GM19455 (cell line): ENCODE data around the gene HGFAC.

Experiments
- ATAC-seq: cut with Tn5 transposase; IDR thresholded peaks from one replicate; pipeline ENCODE4 v1.9.1; 2021; ENCODE audit not compliant: unreplicated experiment

The HGFAC gene

DNA sequence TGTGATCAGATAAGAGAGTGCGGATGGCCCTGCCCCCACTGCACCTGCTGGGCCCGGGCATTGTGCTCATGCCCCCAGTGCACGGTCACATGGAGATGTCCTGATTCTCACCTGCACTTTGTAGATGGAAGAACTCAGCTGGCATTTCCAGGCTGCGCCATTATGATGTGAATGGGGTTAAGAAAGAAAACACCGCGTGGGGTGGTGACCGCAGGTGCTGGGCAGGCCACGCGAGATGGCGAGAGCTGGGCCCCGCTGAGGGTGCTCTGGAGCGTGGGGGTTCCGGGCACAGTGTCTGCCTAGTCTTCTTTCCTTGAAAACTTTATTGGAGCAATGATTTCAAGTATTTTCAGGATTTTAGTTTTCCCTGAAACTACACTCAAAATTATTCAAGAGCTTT, 17.8 kb upstream of the HGFAC start:
- no peak for ATAC-seq

DNA sequence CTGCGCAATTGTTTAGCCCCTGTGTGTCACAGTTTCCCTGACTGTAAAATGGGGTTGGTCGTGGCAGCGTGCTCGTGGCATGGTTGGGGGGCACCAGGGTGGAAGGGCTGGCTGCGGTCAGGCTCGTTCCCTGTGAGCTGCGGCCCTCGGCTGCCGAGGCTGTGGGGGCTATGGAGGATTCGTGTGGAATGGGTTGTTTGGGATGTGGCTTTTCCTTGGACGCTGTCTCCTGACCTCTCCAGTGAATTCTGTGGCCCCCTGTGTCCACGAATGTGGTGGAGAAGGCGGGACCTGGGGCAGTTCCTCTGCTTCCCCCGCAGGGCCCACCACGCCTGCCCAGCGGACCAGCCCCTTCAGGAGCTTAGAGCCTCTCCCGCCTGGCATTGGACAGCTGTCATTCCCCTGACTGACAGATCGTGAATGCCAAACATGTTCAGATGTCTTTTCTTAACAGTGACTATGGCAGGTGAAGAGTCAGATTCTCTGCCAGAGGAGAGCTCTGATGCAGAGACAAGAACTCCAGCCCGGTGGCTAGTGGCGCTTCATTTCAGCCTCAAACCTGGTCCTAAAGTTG, 17.2 kb upstream of the HGFAC start:
- no peak for ATAC-seq

DNA sequence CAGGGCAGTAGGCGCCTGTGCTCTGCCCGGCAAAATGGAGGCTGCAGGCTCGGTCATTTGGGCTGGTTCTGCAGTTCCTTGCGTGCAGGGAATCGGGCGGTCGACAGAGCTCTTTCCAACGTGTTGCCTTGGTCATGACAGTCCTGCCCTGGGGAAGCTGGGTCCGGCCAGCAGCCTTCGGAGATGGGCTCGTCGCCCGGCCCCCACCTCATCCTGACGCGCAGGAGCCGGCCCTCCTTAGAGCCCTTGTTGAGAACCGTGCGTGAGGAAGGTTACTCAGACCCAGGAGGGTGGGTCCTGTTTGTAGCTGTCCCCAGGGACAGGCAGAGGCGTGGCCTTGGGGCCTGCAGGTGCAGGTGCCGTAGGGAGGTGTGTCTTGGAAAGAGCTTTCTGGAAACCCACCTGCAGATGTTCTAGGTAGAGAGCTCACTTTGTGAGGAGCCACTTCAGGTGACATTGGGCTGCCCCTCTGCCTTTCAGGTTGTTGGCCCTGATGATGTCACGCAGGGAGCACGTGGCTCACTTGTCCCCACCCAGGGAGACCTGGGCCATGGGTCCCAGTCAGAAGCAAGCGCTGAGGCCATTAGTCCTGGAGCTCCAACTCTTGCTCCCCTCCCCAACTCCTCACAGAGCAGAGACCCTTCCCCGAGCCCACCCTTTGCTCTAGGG, 15.2 kb upstream of the HGFAC start:
- ATAC-seq, result no peak

- ATAC-seq, result no peak
Observed at GRCh38 chr4:3427134-3427476, 14.7 kb upstream of the HGFAC start.

DNA sequence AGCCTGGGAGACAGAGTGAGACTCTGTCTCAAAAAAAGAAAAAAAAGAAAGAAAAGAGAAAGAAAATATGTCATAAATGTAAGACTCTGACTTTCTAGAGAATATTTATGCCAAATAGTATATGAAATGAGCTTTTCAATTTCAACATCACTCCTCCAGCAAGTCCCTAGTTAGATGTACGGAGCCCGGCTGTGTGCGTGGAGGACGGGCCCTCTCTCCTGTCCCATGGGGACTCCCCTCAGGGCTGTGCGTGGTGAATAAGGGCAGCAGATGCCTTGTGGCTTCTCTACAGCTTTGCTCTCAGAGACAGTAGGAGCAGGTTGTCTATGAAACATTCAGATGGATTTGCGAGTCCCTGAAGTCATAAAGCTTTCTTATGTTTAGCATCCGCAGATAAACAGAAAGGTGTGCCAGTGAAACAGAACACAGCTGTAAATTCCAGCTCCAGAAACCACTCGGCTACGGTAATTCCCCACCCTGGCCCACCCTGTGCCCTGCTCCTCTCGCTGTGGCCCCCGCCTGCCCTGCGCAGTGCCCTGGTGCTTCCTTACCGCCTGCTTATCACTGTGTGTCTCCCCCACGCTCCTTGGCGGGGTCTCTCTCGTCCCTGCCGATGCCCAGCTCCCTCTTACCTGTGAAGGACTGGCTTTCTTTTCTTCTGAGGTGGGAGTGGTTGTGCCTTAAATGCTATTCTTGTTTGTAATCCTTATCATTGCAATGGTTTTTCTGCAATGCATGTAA, 13.9 kb upstream of the HGFAC start:
- no peak for ATAC-seq

DNA sequence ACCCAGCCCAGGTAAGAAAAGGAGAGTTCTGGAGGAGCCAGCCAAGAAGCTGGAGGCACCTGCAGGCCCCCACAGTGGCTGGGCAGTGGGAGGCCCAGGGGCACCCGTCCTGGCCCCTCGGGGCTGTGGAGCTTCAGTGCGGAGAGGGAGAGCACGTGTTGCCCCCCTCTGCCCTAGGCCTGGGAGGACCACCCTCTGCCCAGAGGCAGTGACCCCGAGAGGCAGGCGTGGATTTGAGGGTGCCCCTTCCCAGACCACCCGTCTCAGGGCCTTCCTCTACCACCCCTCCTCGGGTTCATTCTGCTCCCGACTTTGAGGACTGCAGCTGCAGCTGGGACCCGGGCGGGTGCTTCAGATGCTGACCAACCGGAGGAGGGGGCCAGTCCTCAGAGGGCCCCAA, 12.1 kb upstream of the HGFAC start:
- ATAC-seq, result no peak

- no peak for ATAC-seq
Observed at GRCh38 chr4:3430524-3430923, 11.2 kb upstream of the HGFAC start.

GRCh38 chr4:3431446-3431993, 10.2 kb upstream of the HGFAC start:
- ATAC-seq, result no peak

GRCh38 chr4:3432381-3432790, 9.4 kb upstream of the HGFAC start:
- no peak for ATAC-seq

DNA sequence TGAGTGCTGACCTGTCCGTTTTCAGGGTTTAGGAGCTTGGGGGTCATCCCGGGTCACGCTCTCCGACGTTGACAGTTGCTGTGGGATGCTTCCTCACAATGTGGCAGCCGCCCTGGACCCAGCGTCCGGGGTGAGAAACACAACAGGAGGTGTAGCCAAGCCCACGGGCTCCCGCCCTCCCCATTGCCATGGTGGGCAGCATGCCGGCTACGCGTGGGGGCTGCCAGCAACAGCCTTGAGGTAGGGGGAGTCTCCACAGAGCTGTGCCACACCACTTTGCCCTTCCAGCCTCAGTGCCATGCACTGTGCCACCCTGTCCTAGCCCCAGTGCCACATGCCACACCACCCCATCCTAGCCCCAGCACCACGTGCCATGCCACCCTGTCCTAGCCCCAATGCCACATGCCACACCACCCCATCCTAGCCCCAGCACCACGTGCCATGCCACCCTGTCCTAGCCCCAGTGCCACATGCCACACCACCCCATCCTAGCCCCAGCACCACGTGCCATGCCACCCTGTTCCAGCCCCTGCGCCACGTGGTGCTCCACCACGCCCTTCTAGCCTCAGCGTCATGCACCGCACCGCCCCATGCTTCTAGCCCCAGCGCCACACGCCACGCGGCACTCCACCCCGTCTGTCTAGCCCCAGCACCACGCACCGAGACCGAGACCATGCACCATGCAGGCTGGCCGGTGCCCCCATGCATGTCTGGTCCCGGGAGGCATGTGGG, 8.5 kb upstream of the HGFAC start:
- no peak for ATAC-seq

DNA sequence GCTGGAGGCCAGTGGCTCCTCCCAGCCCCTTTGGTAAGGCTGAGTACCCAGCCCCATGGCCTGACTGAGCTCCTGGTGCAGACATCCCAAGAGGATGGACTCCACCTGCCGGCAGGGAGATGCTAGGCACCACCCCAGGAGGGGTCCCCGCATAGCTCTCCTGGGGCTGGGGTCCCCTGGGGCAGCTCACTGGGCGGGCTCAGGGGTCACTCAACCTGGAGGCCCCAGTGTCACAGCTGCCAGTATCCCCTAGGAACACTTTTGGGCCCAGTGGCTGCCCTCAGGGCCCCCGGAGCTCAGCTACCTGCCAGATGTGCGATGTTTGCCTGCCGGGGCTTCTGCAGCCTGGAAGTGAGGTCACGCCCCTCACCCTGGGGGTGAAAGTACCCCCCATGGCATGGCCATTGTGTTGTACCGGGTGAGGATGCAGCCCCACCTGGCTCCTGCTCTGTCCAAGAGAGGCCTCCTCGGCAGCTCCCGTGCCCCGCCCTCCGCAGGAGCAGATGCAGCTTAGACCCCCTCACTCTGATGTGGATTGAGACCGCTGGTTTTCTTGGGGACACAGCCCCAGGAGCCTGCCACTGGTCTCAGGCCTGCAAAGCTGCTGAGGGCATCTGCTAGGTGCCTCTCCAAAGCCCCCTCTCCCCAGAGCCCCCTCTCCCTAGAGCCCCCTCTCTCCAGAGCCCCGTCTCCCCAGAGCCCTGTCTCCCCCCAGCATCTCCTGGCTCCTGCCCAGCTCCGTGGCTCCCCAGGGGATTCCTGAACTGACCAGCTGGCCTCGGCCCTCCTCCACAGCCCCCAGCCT, 6.7 kb upstream of the HGFAC start:
- ATAC-seq, result no peak

- ATAC-seq, result no peak
Observed at GRCh38 chr4:3435686-3435956, 6.1 kb upstream of the HGFAC start.

- ATAC-seq, result no peak
Observed at GRCh38 chr4:3436048-3436797, 5.5 kb upstream of the HGFAC start.

DNA sequence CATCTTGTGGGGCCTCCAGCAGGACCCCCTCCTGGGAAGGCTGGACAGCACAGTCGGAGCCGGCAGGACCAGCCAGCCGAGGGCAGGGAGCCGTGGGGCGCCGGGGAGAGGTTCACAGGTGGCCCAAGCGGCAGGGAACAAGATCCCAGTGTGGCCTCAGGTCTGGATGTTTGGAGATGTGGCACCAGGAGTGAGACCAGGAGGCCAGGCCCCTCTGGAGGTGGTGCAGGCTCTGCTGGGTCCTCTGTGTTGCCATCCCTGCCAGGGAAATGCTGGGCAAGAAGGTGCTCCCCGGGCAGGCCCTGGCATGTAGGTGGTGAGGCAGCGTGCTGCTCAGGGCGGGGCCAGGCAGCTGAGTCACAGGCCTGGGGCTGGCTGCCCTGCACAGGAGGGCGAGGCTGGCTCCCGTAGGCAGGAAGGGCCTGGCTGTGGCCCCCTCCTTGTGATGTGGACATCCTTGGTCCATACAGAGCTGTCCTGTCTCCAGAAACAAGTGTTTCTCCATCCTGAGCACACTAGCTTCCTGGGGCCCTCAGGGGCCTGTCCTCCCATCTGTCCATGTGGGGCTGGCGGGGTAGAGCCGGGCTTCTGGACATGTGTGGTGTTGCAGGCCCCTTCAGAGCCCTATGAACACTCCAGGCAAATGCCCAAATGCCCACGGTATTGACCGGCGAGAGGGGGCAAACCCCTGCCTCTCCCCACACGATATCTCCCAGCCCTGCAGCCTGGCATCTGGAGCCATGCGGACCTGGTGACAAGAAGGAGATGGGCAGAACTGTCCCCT, 4.8 kb upstream of the HGFAC start:
- ATAC-seq, result no peak

DNA sequence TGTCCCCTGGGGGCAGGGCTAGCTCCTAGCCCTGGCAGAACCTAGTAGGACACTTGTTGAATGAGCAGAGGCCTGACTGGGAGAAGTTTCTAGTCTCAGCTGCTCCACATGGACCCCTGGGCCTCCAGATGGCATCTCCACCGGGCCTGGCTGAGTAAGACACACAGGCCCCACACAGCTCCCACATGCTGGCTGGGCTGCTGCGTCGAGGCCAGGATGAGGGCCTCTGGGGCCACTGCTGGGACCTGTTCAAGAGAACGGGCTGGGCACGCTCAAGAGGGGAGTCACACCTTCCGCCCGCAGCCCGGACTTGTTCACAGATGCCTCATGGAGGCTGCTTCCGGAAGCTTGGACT, 4.2 kb upstream of the HGFAC start:
- ATAC-seq, result no peak

DNA sequence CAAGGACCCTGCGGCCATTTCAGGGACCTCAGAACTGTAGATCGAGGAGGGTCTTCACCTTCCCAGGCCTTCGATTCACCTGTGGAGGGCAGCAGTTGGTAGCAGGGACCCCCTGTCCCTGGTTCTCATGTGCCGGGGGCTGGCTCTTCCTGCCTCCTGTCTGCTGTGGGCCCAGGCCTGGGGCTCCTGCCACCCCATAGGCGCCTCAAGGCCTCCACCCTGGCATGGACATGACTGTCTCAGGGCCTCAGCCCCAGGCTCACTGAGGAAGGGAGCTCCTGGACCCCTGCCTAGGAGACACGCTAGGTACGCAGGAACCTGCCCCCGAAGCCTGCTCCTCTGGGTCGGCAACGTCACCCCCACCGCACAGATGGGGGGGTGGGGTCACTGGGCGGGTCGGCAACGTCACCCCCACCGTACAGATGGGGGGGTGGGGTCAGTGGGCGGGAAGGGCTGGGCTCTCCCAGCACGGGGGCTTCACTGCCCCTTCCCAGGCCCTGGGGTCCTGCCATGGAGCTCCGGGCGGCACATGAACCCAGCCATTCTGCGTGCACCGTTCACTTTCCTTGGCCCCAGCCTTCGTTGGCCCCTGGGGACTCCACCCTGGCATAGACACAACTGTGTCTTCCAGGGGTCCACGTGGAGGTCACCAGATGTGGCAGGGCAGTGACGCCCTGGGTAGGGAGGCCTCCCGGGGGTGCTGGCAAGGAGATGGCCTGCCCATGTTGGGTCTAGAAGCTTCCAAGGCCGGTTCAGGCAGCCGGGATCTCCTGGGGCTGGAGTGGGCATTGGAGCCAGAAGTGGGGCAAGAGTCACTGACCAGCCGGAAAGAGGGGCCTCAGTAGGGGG, 3.5 kb upstream of the HGFAC start:
- ATAC-seq, result no peak

- no peak for ATAC-seq
Observed at GRCh38 chr4:3438847-3439180, 3.0 kb upstream of the HGFAC start.

DNA sequence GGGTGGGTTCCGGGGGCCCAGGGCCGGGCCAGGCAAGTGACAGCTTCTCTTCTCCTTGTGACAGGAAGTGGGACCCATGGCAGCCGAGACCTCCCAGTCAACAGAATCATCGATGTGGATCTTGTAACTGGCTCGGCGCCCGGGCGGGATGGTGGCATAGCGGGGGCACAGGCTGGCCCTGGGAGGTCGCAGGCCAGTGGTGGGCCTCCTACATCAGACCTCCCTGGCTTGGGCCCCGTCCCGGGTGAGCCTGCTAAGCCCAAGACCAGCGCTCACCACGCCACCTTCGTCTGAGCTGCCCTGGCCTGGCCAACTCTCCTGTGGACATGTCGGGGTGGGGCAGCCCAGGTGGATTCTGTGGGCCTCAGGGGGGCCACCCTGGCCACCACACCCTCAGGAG, 2.4 kb upstream of the HGFAC start:
- ATAC-seq, result no peak

DNA sequence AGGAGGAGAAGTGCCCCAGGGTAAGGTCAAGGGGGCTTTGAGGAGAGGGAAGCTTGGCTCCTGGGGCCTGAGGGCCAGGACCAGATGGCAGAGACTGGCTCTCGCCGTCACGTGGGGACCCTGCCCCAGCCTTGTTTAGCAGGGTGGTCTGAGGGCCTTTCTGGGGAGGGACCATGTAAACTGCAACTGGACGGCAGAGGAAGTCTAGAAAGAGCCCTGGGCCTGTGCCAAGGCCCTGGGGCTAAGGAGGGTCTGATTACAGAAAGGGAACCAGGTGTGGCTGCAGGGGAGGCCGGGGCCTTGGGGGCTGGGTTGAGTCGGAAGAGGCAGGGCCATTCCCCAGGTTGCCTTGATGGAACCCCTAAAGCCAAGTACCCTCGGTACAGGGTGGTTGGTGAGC, 1.8 kb upstream of the HGFAC start:
- ATAC-seq, result no peak
